Endothelial cell of umbilical vein (primary cell): ENCODE results near the gene SLC4A5.
"Not testable (repeated sequence)": the region's sequence is repeated elsewhere in the genome, so short reads cannot be mapped to it uniquely, and the experiment has no call there.

Experiments used
- CTCF ChIP-seq, 2 donors: IDR thresholded peaks; 1 replicate in 1 of 2; 2 replicates in 1 of 2; pipeline ENCODE4 v1.5.1; 2011; ENCODE audit warnings: low read length in 2 of 2, mild to moderate bottlenecking in 2 of 2, moderate library complexity in 2 of 2, control low read depth in 1 of 2, inconsistent platforms in 1 of 2, low read depth in 1 of 2; ENCODE audit not compliant: insufficient read depth in 1 of 2; ENCODE audit errors: extremely low read depth in 1 of 2
- EZH2 ChIP-seq: IDR thresholded peaks from 2 replicates; pipeline ENCODE4 v1.6.1; 2012; ENCODE audit warnings: borderline replicate concordance, low read depth, mild to moderate bottlenecking, moderate library complexity, low read length, inconsistent platforms; ENCODE audit not compliant: severe bottlenecking
- FOS ChIP-seq: IDR thresholded peaks from 2 replicates; pipeline ENCODE4 v1.6.1; 2011; ENCODE audit warnings: mild to moderate bottlenecking, low read length, moderate library complexity, borderline replicate concordance; ENCODE audit not compliant: insufficient read depth
- MAX ChIP-seq: IDR thresholded peaks from 2 replicates; pipeline ENCODE4 v1.6.1; 2011; ENCODE audit not compliant: insufficient read depth, insufficient read length
- MYC ChIP-seq: IDR thresholded peaks from one replicate; pipeline ENCODE4 v1.6.1; 2011; ENCODE audit warnings: mild to moderate bottlenecking, low read depth, low read length
- POLR2A ChIP-seq: IDR thresholded peaks from 2 replicates; pipeline ENCODE4 v1.6.1; 2012; ENCODE audit warnings: low read depth, mild to moderate bottlenecking, control low read depth, low read length
- POLR2AphosphoS5 ChIP-seq: IDR thresholded peaks from 2 replicates; pipeline ENCODE4 v1.6.1; 2012; ENCODE audit warnings: low read depth, mild to moderate bottlenecking, control low read depth, low read length, moderate library complexity; ENCODE audit not compliant: insufficient read depth

- TF ChIP-seq CTCF (IDR thresholded peaks at IDR 0.05; ENCODE audit: extremely low read depth in 1 of 2, insufficient read depth in 1 of 2, low read depth in 1 of 2, low read length in 2 of 2); POLR2AphosphoS5; MYC; FOS; POLR2A; EZH2; MAX: not testable (repeated sequence)
Observed at GRCh38 chr2:74336227-74336626, 7.0 kb downstream of the SLC4A5 start.
